Body of pancreas (tissue), 4 donors: ENCODE results near the gene TCN2.
"Not testable (repeated sequence)": the region's sequence is repeated elsewhere in the genome, so short reads cannot be mapped to it uniquely, and the experiment has no call there.

Experiments
- CTCF ChIP-seq, 7 experiments: fragments of 450-650 bp in 4 of 7; fragments of 200-600 bp in 3 of 7; sonication (generic) in 3 of 7; IDR thresholded peaks; one replicate each; pipeline ENCODE4 v1.5.1; 2016 to 2019; ENCODE audit warnings: antibody characterized with exemption in 7 of 7
- POLR2A ChIP-seq, 3 donors: fragments of 450-650 bp; IDR thresholded peaks; one replicate each; pipeline ENCODE4 v1.6.1; 2016; ENCODE audit warnings: antibody characterized with exemption in 3 of 3, mild to moderate bottlenecking in 2 of 3

- not testable (repeated sequence) for TF ChIP-seq CTCF, POLR2A (IDR thresholded peaks at IDR 0.05)
Observed at GRCh38 chr22:30567277-30567676, 39.7 kb upstream of the TCN2 start.
